ENCODE data around the gene GNAZ. TPM values are rescaled to one million over a fixed set of nuclear protein-coding genes. Genes with fewer than 3 reads are reported as not detected.
A peak's percentile ranks its signal among the peaks of the same experiment; 100 is the strongest.

The GNAZ gene
- total RNA-seq, 1 experiment from 2014 or later, result 0.48 TPM

GRCh38 chr22:23146478-23147205, 76.3 kb downstream of the GNAZ start:
- Mint-ChIP-seq H3K27ac (ENCODE audit: unreplicated experiment) (no peak overlapping the region), H3K4me3 (ENCODE audit: unreplicated experiment) (no peak overlapping the region), H3K9me3 (ENCODE audit: unreplicated experiment) (no peaks in the 10 kb centered on the region), H3K27me3 (ENCODE audit: insufficient read depth, unreplicated experiment) (no peaks in the 10 kb centered on the region), H3K4me1 (ENCODE audit: low read depth, unreplicated experiment) (peaks cover 30% of the 10 kb centered on the region), H3K36me3 (ENCODE audit: insufficient read depth, unreplicated experiment) (no peaks in the 10 kb centered on the region)
- POLR2A ChIA-PET, result no interaction called here
- Histone ChIP-seq H3K4me1 (peaks cover 31% of the 10 kb centered on the region), H3K9me3 (no peaks in the 10 kb centered on the region), H3K4me3 (ENCODE audit: low read depth, low read length) (no peak overlapping the region), H3K27me3 (replicated peaks; ENCODE audit: control insufficient read depth, insufficient read depth, low read length) (no peaks in the 10 kb centered on the region), H3K36me3 (ENCODE audit: control insufficient read depth, insufficient read depth, low read length) (no peaks in the 10 kb centered on the region)
- no TSS peak for BruUV-seq (replicated peaks)
- no peak for TF ChIP-seq CTCF (IDR thresholded peaks at IDR 0.05; ENCODE audit: insufficient read depth in 1 of 2, low read depth in 1 of 2, low read length in 1 of 2, severe bottlenecking in 1 of 2, unreplicated experiment in 1 of 2)
- CTCF ChIA-PET, result interaction anchor here (1.0 to 2.3 kb wide), 2 partner anchors 10 to 97 kb away, joined by 3 to 12 read pairs; no protein-coding TSS in a partner anchor
- intact Hi-C loops (cut with micrococcal nuclease; ENCODE audit: unreplicated experiment), result no loop called here
- DNase-seq, result no peak

GRCh38 chr22:23147617-23148387, 77.5 kb downstream of the GNAZ start:
- H3K27me3 ChIP-seq (replicated peaks; ENCODE audit: control insufficient read depth, insufficient read depth, low read length), result no peaks in the 10 kb centered on the region
- ChIA-PET POLR2A (no interaction called here), CTCF (interaction anchor here (1.0 to 2.3 kb wide), 2 partner anchors 9 to 96 kb away, joined by 3 to 12 read pairs; no protein-coding TSS in a partner anchor)
- Mint-ChIP-seq H3K36me3 (ENCODE audit: insufficient read depth, unreplicated experiment) (no peaks in the 10 kb centered on the region), H3K27ac (ENCODE audit: unreplicated experiment) (no peak overlapping the region), H3K4me1 (ENCODE audit: low read depth, unreplicated experiment) (peaks cover 28% of the 10 kb centered on the region), H3K9me3 (ENCODE audit: unreplicated experiment) (no peaks in the 10 kb centered on the region), H3K27me3 (ENCODE audit: insufficient read depth, unreplicated experiment) (no peaks in the 10 kb centered on the region), H3K4me3 (ENCODE audit: unreplicated experiment) (no peak overlapping the region)
- H3K36me3 ChIP-seq (ENCODE audit: control insufficient read depth, insufficient read depth, low read length), result no peaks in the 10 kb centered on the region
- H3K4me1 ChIP-seq, result peaks cover 35% of the 10 kb centered on the region
- DNase-seq, result peak in 1 of 2 experiments; percentile 51
- intact Hi-C loops (cut with micrococcal nuclease; ENCODE audit: unreplicated experiment), result no loop called here
- no TSS peak for BruUV-seq (replicated peaks)
- TF ChIP-seq CTCF (IDR thresholded peaks at IDR 0.05; ENCODE audit: insufficient read depth in 1 of 2, low read depth in 1 of 2, low read length in 1 of 2, severe bottlenecking in 1 of 2, unreplicated experiment in 1 of 2), result no peak
- H3K9me3 ChIP-seq, result no peaks in the 10 kb centered on the region
- no peak overlapping the region for H3K4me3 ChIP-seq (ENCODE audit: low read depth, low read length)

GRCh38 chr22:23149743-23150238, 79.5 kb downstream of the GNAZ start:
- H3K4me1 ChIP-seq, result peaks cover 38% of the 10 kb centered on the region
- no peak overlapping the region for H3K27ac Mint-ChIP-seq (ENCODE audit: unreplicated experiment)
- peaks cover 23% of the 10 kb centered on the region for H3K4me1 Mint-ChIP-seq (ENCODE audit: low read depth, unreplicated experiment)
- intact Hi-C loops (cut with micrococcal nuclease; ENCODE audit: unreplicated experiment), result no loop called here
- no peaks in the 10 kb centered on the region for H3K36me3 Mint-ChIP-seq (ENCODE audit: insufficient read depth, unreplicated experiment)
- no peak for TF ChIP-seq CTCF (IDR thresholded peaks at IDR 0.05; ENCODE audit: insufficient read depth in 1 of 2, low read depth in 1 of 2, low read length in 1 of 2, severe bottlenecking in 1 of 2, unreplicated experiment in 1 of 2)
- no peaks in the 10 kb centered on the region for H3K36me3 ChIP-seq (ENCODE audit: control insufficient read depth, insufficient read depth, low read length)
- H3K9me3 Mint-ChIP-seq (ENCODE audit: unreplicated experiment), result no peaks in the 10 kb centered on the region
- H3K9me3 ChIP-seq, result no peaks in the 10 kb centered on the region
- no peak overlapping the region for H3K4me3 ChIP-seq (ENCODE audit: low read depth, low read length)
- DNase-seq, result no peak
- ChIA-PET POLR2A (no interaction called here), CTCF (no interaction called here)
- H3K4me3 Mint-ChIP-seq (ENCODE audit: unreplicated experiment), result no peak overlapping the region
- H3K27me3 ChIP-seq (replicated peaks; ENCODE audit: control insufficient read depth, insufficient read depth, low read length), result no peaks in the 10 kb centered on the region
- no peaks in the 10 kb centered on the region for H3K27me3 Mint-ChIP-seq (ENCODE audit: insufficient read depth, unreplicated experiment)
- BruUV-seq (replicated peaks), result no TSS peak
